Activated effector memory CD4-positive, alpha-beta T cell treated with Interleukin-2 at 50 U/mL for 16 hours (primary cell): ENCODE data around the gene BRCC3.

Experiments used
- DNase-seq: peaks from one replicate; pipeline ENCODE4 v3.0.0-alpha.2; 2020

The BRCC3 gene

DNA sequence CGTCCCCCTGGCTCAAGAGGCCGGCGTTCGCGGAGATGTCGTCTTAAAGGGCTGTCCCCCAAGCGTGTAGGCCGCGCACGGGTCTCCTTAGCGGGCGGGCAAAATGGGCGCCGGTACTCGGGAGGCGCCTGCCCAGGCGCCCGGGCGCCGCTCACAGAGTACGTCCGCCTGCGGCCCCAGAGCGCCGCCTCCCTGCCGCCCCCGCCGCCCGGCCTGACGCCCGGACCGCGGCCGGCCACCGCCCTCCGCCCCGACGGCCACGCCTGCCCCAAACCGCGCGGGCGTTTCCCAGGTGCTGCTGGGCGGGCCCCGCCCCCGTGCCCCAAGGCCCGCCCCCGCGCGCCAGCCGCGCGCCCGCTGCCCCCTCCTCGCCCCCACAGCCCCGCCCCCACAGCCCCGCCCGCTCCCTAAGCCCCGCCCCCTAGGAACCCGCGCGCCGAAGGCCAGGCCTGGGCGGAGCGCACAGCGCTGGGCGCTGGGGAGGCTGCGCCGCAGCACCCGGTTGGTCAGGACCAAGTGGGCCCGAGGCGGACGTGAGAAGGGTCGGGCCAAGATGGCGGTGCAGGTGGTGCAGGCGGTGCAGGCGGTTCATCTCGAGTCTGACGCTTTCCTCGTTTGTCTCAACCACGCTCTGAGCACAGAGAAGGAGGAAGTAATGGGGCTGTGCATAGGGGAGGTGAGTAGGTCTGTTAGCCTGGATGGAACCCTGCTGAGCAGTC, at the start of gene BRCC3, which contains the start of the genes CMC4 and MTCP1:
BRCC3 (plus strand) TSS at position 534 of the 719 bp plus-strand sequence; CDS start at position 554, 20 bp downstream.
CMC4 (minus strand) TSS at position 162 of the 719 bp plus-strand sequence. CDS start 7,113 bp downstream, outside the sequence.
MTCP1 (minus strand) TSS at position 162 of the 719 bp plus-strand sequence. CDS start 5,126 bp downstream, outside the sequence.
- peak; percentile 66 for DNase-seq

DNA sequence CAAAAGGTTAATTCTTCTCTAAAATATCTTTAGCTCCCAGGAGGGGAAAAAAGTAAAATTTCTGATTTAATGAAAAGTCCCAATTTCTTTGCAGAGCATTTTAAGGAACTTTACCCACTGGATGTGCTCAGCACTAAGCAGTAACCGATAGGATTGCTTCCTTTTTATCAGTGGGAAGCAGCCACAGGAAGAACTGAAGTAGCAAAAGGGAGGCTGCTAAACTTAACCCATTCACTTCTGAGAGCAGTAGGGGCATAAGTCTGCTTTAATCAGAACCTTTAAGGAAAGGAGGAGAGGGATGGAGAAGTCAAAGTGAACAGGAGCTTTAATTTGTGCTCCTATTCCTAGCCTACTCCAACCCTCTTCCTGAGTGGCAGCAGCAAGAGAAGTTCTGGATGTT, 48.7 kb upstream of the BRCC3 start, which contains the start of gene F8:
F8 (minus strand) TSS at position 139 of the 400 bp plus-strand sequence. CDS start 171 bp downstream, outside the sequence.
- no peak for DNase-seq

DNA sequence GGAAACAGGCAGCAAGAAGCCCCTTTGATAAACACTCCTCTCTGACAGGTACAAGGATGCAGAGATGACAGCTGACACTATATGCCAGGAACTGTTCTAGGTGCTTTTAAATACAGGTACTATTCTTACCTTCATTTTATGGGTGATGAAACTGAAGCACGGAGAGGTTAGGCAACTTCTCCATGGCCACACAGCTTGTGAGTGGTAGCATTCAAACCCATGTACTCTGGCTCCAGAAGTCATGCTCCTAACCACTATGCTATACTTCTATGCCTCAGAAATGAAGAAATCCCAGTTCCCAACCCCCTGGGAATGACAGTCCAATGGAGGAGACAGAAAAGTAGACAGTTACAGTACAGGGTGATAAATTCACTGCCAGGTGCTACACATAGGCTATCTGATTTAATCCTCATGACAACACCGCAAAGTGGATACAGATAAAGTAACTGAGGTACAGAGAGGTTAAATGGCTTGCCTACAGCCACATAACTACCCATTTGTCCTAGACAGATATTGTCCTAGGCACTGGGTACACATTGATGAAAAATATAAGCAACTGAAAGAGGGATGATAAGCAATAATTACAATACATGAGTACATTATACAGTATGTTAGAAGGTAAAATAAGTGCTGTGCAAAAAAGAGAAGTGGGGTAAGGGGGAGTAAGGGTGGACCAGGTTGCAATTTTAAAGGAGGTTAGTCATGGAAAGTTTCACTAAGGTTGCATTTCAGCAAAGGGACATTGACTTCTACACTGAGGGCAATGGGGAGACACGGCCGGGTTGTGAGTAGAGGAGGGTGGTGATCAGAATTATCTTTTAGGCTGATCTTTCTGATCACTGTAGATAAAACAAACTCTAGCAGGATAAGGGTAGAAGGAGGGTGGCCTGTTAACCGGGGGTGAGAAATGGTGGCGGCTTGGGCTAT, 47.1 kb upstream of the BRCC3 start:
- no peak for DNase-seq

- no peak for DNase-seq
These were observed 44.9 kb upstream of the BRCC3 start for GRCh38 chrX:155026420-155026726.

GRCh38 chrX:155026727-155027508, 44.4 kb upstream of the BRCC3 start, which contains the start of gene FUNDC2:
Gene FUNDC2 (plus strand): TSS chrX:155026844. CDS start chrX:155026939, 95 bp downstream.
- DNase-seq: peak; percentile 91

DNA sequence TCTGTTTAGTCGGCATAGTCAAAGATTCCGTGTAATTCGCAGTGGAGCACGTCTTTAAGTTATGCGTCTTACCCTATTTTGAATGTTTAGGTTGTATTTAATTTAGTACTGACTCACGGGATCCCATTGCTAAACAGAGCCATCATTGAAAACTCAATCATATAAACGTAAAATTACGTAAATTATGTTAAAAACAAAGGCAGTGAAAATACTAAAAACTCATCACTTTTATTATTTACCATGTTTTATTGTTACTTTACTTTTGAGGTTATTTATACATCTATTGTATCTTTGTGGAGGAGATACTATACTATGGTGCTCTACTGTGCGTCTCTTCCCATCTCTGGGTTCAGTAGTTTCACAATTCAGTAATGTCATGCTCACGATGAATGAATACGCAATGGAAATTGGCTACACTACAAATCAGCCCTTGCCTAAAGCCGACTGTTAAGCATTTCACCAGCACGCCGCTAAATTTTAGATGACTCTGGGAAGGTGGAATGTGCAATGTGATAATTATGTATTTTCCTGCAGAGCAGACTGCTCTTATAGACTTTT, 43.7 kb upstream of the BRCC3 start:
- DNase-seq: no peak

- no peak for DNase-seq
These were observed 43.2 kb upstream of the BRCC3 start for GRCh38 chrX:155028129-155028528.

- DNase-seq: no peak
These were observed 42.4 kb upstream of the BRCC3 start for GRCh38 chrX:155028877-155029291.

- no peak for DNase-seq
These were observed 39.7 kb upstream of the BRCC3 start for GRCh38 chrX:155031657-155032056.

DNA sequence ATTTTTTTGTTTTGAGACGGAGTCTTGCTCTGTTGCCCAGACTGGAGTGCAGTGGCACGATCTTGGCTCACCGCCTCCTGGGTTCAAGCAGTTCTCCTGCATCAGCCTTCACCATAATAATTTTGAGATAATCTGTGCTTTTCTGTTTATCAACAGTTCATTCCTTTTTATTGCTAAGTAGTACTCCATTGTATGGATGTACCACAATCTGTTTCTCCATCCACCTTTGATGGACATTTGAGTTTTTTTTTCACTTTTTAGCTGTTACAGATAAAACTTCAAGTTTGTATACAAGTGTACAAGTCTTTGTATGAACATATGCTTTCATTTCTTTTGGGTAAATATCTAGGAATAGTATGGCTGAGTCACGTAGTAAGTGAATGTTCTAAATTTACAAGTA, 35.6 kb upstream of the BRCC3 start:
- no peak for DNase-seq

DNA sequence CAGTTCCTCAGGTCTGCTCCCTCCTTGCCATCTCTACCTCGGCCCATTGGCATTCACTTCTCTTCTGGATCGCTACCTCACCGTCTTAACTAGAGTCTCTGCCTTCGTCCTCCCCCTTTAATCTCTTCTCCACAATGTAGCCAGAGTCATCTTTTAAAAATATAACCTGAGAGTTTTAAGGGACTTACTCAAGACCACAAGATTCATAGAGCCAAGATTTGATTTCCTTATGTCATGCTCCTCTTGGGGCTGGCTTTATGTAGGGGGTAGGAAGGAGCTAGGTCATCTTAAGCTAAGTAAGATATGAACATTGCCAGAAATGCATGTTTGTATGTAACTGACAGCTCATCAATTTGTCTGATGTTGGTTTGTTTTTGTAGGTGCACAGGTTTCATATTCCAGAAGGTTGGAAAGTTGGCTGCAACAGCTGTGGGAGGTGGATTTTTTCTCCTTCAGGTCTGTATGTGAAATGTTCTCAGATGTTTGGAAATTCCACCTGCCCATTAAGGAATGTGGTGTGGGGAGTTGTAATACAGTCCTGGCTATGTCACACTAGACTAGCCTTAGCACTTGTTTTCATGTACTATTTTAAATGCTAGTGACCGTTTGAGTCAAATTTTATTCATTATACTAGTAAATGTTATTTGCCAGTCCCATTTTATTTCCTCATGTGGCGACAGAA, 25.0 kb upstream of the BRCC3 start:
- no peak for DNase-seq

GRCh38 chrX:155046811-155047528, 24.3 kb upstream of the BRCC3 start:
- DNase-seq: no peak

DNA sequence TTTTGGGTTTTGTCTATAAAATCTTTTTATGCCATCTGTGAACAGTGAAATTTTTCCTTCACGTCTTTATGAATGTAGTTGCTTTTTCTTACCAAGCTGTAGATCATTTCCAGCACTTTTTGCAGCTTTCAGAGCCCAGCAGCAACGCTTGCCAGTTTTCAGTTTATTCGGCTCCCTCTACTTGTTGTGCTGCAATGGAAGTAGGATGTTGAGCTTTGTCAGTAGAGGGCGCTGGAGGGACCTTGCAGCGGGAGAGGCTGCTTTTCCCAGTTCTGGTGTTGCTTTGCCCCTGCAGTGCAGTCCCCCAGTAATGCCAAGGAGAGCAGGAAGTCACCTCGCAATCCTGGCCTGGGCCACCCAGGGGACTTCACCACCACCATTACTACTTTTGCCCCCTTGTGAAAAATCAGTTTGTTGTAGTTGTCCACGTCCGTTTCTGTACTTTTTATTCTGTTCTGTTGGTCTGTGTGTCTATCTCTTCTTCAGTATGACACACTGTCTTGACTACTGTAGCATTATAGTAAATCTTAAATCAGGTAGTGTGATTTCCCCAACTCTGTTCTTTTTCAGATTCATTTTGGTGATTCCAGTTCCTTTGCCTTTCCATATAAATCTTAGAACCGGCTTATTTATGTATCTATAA, 22.2 kb upstream of the BRCC3 start:
- no peak for DNase-seq

GRCh38 chrX:155052738-155053498, 18.4 kb upstream of the BRCC3 start:
- no peak for DNase-seq

- DNase-seq: no peak
These were observed 17.7 kb upstream of the BRCC3 start for GRCh38 chrX:155053656-155054055.

- no peak for DNase-seq
These were observed 17.1 kb upstream of the BRCC3 start for GRCh38 chrX:155054255-155054654.

GRCh38 chrX:155055494-155055893, 15.8 kb upstream of the BRCC3 start:
- no peak for DNase-seq

DNA sequence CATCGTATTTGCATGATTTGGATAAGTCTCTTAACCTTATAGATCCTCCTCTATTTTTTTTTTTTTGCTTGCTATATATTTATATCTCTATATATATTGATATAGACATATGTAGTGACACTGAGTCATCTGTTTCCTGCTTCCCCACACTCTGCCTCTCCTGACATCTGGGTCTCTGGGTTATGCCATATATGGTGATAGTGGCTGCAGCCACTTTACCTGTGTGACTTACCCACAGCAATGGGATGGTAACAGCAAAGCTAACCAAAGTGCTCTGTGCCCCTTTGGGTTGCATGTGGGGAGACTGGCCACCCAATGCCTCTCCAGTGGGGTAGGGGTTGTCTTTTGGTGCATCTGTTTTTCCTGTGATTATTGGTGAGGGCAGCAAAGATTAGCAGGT, 14.8 kb upstream of the BRCC3 start:
- no peak for DNase-seq

- peak; percentile 23 for DNase-seq
These were observed 14.2 kb upstream of the BRCC3 start for GRCh38 chrX:155056877-155057792.
